Erythroblast (primary cell): Measurements from ENCODE around the gene ISM2.

ENCODE experiments used
- GATA1 ChIP-seq: IDR thresholded peaks from 2 replicates; pipeline ENCODE4 v1.6.1; 2011; ENCODE audit warnings: low read depth, mild to moderate bottlenecking, control low read depth, low read length, moderate library complexity
- POLR2A ChIP-seq: IDR thresholded peaks from 2 replicates; pipeline ENCODE4 v1.6.1; 2011; ENCODE audit warnings: mild to moderate bottlenecking, low read length

DNA sequence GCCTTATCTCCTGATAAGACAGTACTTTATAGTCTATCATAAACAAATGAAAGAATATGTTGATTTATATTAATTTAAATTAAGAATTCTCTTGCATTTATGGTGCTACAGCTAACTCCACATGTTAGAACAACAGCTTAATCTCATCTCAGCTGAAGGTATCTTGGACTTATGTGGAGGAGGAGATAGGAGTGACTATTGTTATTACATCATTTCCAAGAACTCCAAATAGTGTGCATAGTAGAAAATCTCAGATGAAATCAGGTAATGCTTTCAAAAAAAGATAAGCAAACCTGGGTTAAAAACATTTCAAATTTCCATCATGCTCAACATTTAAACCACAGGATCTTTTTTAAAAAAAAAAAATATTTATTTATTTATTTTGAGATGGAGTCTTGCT lies 31.3 kb upstream of the ISM2 start:
- TF ChIP-seq POLR2A, result no peak
- TF ChIP-seq GATA1, result no peak
